ENCODE results near the gene RAB7B. TPM values are rescaled to one million over a fixed set of nuclear protein-coding genes. Genes with fewer than 3 reads are reported as not detected.
A peak's percentile ranks its signal among the peaks of the same experiment; 100 is the strongest.

RAB7B gene
- total RNA-seq, 4 donors from 2014 or later: 3.2 to 62.0 (median 16.6) TPM

DNA sequence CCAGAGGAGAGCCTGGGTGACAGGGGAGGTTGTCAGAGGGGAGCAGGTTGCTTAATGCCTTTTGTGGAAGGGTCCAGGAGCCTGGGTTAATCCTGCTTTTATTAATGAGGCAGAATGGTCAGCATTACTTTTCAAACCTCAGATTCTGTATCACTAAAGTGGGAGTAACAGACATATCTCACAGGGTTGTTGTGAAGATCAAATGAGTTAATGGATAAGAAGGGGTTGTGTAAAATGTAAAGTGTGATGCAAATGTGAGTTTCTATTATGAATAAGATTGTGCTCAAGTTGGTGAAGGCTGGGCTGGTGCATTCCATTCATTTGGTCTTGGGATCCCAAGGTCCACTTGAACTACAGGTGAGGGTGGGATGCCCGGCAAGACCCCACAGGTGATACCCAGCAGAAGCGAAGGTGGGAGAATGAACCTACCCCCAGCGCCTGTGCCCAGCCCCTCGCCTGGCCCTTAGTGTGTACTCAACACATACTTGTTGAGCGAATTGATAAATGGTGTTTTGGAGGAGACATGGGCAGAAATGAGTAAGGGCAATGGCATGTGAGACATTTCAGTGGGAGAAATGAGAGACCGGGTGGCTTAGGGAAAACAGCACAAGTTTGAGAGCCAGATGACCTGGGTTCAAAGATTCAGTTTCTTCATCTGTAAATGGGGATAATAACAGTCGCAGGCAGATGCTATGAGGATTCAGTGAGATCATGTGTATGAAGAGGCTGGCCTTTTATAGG, 66.2 kb downstream of the RAB7B start:
- DNase-seq (ENCODE audit: low spot score) (no peak), ATAC-seq (ENCODE audit: low FRiP score) (peak; percentile 27)
- TF ChIP-seq, protein P1, sequence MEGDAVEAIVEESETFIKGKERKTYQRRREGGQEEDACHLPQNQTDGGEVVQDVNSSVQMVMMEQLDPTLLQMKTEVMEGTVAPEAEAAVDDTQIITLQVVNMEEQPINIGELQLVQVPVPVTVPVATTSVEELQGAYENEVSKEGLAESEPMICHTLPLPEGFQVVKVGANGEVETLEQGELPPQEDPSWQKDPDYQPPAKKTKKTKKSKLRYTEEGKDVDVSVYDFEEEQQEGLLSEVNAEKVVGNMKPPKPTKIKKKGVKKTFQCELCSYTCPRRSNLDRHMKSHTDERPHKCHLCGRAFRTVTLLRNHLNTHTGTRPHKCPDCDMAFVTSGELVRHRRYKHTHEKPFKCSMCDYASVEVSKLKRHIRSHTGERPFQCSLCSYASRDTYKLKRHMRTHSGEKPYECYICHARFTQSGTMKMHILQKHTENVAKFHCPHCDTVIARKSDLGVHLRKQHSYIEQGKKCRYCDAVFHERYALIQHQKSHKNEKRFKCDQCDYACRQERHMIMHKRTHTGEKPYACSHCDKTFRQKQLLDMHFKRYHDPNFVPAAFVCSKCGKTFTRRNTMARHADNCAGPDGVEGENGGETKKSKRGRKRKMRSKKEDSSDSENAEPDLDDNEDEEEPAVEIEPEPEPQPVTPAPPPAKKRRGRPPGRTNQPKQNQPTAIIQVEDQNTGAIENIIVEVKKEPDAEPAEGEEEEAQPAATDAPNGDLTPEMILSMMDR (IDR thresholded peaks at IDR 0.05): no peak

DNA sequence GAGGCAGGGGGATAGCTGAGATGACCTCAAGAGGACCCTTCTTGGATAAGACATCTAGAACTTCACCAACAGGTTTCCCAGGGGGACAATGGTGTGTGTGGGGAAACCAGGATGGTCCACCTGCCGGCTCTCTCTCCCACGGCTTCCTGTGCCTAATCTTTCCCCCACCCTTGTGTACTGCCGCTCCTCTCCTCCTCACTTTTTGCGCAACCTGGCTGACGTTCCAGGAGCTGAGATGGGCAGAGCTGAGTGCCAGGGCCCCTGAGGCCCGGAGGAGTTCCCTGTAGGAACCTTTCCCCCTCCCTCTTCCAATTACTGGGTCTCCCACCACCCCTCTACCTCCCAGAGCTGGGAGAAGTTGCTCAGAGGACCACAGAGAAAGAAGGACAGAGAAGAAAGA, 66.9 kb downstream of the RAB7B start:
- ATAC-seq (ENCODE audit: low FRiP score): peak; percentile 73
- TF ChIP-seq, protein P1 (IDR thresholded peaks at IDR 0.05): no peak
- no peak for DNase-seq (ENCODE audit: low spot score)

DNA sequence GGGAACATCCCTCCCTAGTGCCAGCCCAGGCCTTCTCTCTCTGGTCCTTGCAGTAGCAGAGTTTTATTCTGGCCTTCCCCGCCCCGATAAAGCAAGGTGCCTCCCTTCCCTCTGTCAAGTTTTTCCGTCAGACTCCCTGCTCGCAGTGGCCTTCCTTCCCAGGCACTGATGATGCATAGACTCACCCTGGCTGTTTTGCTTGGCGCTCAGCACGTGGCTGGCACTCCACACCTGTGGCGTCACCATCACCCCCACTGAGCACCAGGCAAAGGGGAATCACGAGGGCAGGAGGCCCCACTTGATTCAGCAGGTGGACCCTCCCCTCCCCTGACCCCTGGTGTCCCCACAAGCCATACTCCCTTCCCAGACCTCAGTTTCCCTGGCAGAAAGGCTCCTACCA, 67.3 kb downstream of the RAB7B start:
- ATAC-seq (ENCODE audit: low FRiP score) (peak; percentile 65), DNase-seq (ENCODE audit: low spot score) (no peak)
- TF ChIP-seq, protein P1 (IDR thresholded peaks at IDR 0.05): no peak

DNA sequence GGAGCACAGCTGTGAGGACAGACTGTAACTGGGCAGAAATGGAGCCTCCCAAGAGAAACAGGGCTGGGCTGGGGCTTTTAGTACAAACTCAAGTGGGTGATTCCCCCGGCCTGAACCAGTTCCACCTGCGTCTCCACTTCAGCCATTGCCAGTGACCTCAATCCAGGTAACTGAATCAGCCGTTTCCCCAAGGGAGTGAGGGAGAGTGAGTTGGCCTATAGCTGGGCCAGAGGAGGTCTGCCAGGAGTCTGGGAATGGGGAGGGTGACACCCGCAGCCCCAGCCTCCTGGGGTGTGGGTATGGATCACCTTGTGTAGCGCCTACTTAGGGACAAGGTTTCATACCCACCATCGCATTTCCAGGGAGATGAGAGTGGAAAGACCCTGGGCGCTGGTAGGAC, 68.4 kb downstream of the RAB7B start:
- ATAC-seq (ENCODE audit: low FRiP score): no peak
- no peak for DNase-seq (ENCODE audit: low spot score)
- TF ChIP-seq, protein P1 (IDR thresholded peaks at IDR 0.05): no peak

DNA sequence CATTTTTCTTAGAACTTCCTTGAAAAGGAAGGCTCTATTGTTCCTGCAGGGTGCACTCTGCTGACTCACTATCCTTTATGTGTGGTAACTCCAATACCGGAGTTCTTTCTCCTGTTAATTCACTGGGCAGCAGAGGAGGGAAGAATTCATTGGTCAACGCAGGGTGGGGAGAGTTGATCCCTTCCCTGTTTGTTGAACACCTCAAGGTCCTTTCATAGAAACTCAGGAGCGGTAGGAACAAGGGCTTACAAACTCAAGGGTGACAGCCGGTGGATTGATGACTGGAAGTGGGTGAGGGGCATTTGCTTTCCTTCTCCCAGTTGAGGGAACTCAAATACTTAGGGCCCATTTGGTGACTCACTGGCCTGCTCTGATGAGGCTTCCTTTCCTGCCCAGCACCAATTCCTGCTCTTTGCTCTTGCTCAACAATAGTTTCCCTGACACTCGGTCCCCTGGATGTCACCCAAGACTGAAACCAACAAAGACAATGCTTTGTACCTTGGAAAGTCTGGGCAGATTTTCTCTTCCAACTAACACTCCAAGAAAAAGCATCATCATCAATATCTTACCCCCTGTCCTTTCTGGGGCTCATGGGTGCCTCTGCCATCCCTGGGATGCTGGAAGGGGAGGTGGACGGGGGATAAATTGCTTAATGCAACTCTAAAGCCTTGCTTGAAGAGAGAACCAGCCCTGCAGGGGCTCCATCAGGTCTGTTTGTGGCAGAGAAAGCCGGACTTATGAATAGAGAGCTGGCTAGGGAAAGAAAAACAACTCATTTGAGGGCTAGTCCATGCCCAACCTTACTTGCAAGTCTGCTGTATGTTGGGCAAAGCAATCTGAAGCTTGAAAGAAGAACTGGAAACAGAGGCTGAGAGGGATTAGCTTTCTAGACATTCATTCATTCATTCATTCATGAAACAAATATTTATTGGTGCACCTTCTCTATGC, 69.2 kb downstream of the RAB7B start:
- TF ChIP-seq, protein P1 (IDR thresholded peaks at IDR 0.05): no peak
- ATAC-seq (ENCODE audit: low FRiP score): no peak

DNA sequence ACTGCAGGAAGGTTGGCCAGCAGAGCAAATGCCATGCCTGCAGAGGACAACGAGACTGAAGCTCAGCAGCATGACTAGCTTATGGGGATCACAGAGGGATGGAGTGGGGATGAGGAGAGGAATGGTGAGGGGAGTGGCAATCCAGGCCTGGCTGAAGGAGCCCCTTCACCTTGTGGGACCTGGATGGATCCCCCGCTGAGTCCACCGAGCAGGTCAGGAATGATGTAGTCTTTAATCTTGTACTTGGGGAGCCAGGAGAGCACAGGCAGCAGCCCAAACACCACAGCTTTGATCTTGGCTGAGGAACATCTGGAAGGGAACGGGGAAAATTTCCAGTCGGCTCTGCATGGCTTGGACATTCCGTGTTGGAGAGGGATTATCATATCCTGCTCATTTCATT, 70.4 kb downstream of the RAB7B start:
- TF ChIP-seq, protein P1 (IDR thresholded peaks at IDR 0.05): no peak
- ATAC-seq (ENCODE audit: low FRiP score) (no peak), DNase-seq (ENCODE audit: low spot score) (no peak)

More for the DNA sequence above, 69.2 kb downstream of the RAB7B start:
- DNase-seq (ENCODE audit: low spot score): no peak
